A549 (cell line): Measurements from ENCODE around the gene PZP. TPM values are rescaled to one million over a fixed set of nuclear protein-coding genes. Genes with fewer than 3 reads are reported as not detected.

Experiments
- ATAC-seq, 2 experiments: fragments of 200-7000 bp in 1 of 2; fragments of >200 bp in 1 of 2; cut with Nextera tagmentation in 1 of 2; cut with Tn5 transposase in 1 of 2; 3 replicates each; pipeline versions ENCODE4 v1.8.0 to v1.9.1; 2018 to 2020; ENCODE audit warnings: mild to moderate bottlenecking in 1 of 2, moderate library complexity in 1 of 2
- CTCF ChIA-PET: fragments of 300-600 bp; sonication (Branson Sonifier 250); formaldehyde crosslinking; extraction: SDS; loops from one replicate; lab custom pipeline; 2021; ENCODE audit warnings: antibody characterized with exemption, inconsistent platforms; lab: Yijun Ruan, JAX
- POLR2A ChIA-PET: fragments of 350-600 bp; formaldehyde crosslinking; extraction: SDS; loops from one replicate; lab custom pipeline; 2021; ENCODE audit warnings: antibody characterized with exemption, inconsistent platforms; lab: Yijun Ruan, JAX
- DNase-seq, 2 experiments: peaks; one replicate each; pipeline versions ENCODE4 v3.0.0 to v3.0.0-alpha.2; 2011 to 2016; ENCODE audit warnings: low read depth in 1 of 2, low spot score in 1 of 2
- FAIRE-seq: peaks from 2 replicates; lab custom pipeline; 2011; peaks lifted over from hg19 to GRCh38; lab: Jason Lieb, UNC
- H3K27ac ChIP-seq, 2 experiments: fragments of >200 bp; sonication (Bioruptor Twin); formaldehyde crosslinking; 3 replicates each; pipeline ENCODE4 v1.5.1; 2016 to 2017
- H3K4me1 ChIP-seq: fragments of >200 bp; sonication (Bioruptor Twin); formaldehyde crosslinking; 3 replicates; pipeline ENCODE4 v1.6.1; 2016
- H3K4me2 ChIP-seq: fragments of >200 bp; sonication (Bioruptor Twin); formaldehyde crosslinking; 3 replicates; pipeline ENCODE4 v1.6.1; 2016
- H3K4me3 ChIP-seq: fragments of >200 bp; sonication (Bioruptor Twin); formaldehyde crosslinking; 3 replicates; pipeline ENCODE4 v1.5.1; 2016
- H3K9me3 ChIP-seq: fragments of >200 bp; sonication (Bioruptor Twin); formaldehyde crosslinking; 3 replicates; pipeline ENCODE4 v1.6.1; 2016
- CEBPB ChIP-seq, 2 experiments: fragments of >200 bp in 1 of 2; sonication (Bioruptor Twin) in 1 of 2; formaldehyde crosslinking in 1 of 2; IDR thresholded peaks; 2 replicates each; pipeline ENCODE4 v1.6.1; 2012 to 2016
- CHD2 ChIP-seq: fragments of 150-350 bp; IDR thresholded peaks from 2 replicates; pipeline ENCODE4 v1.6.1; 2014; ENCODE audit warnings: low read length; ENCODE audit not compliant: partially characterized antibody
- CTCF ChIP-seq: fragments of >200 bp; sonication (Bioruptor Twin); formaldehyde crosslinking; IDR thresholded peaks from 3 replicates; pipeline ENCODE4 v1.5.1; 2016
- ELK1 ChIP-seq: fragments of 150-350 bp; IDR thresholded peaks from 2 replicates; pipeline ENCODE4 v1.6.1; 2014; ENCODE audit warnings: low read depth, mild to moderate bottlenecking, low read length
- EP300 ChIP-seq, 2 experiments: fragments of >200 bp; sonication (Bioruptor Twin); formaldehyde crosslinking; IDR thresholded peaks; 2 replicates in 1 of 2; 3 replicates in 1 of 2; pipeline ENCODE4 v1.6.1; 2016 to 2017
- ESRRA ChIP-seq: fragments of 150-350 bp; IDR thresholded peaks from 2 replicates; pipeline ENCODE4 v1.6.1; 2014; ENCODE audit warnings: mild to moderate bottlenecking, low read length, borderline replicate concordance
- FOXS1 ChIP-seq: fragments of 250-450 bp; sonication (Bioruptor Pico); IDR thresholded peaks from 2 replicates; pipeline ENCODE4 v1.5.0; 2020; ENCODE audit warnings: mild to moderate bottlenecking, moderate library complexity
- GATA3 ChIP-seq: IDR thresholded peaks from 2 replicates; pipeline ENCODE4 v1.6.1; 2012; ENCODE audit warnings: borderline replicate concordance
- HES2 ChIP-seq: fragments of >200 bp; sonication (Bioruptor Twin); formaldehyde crosslinking; IDR thresholded peaks from 2 replicates; pipeline ENCODE4 v1.6.1; 2016
- HOXA7 ChIP-seq: fragments of 250-450 bp; sonication (Bioruptor Pico); IDR thresholded peaks from 2 replicates; pipeline ENCODE4 v1.5.0; 2020; ENCODE audit warnings: mild to moderate bottlenecking, moderate library complexity
- HOXB13 ChIP-seq: fragments of 250-450 bp; sonication (Bioruptor Pico); IDR thresholded peaks from 2 replicates; pipeline ENCODE4 v1.5.0; 2020; ENCODE audit warnings: low read depth, mild to moderate bottlenecking, moderate library complexity
- HOXB5 ChIP-seq: fragments of 250-450 bp; sonication (Bioruptor Pico); IDR thresholded peaks from 2 replicates; pipeline ENCODE4 v1.5.0; 2020; ENCODE audit warnings: mild to moderate bottlenecking, moderate library complexity
- JUNB ChIP-seq: fragments of >200 bp; sonication (Bioruptor Twin); formaldehyde crosslinking; IDR thresholded peaks from 2 replicates; pipeline ENCODE4 v1.6.1; 2016
- MYC ChIP-seq: IDR thresholded peaks from 2 replicates; pipeline ENCODE4 v1.6.1; 2012; ENCODE audit warnings: mild to moderate bottlenecking, inconsistent platforms, low read length, improper control_type of control experiment, borderline replicate concordance
- NPAS2 ChIP-seq: fragments of 250-450 bp; sonication (Bioruptor Pico); IDR thresholded peaks from 2 replicates; pipeline ENCODE4 v1.8.0; 2022; ENCODE audit warnings: mild to moderate bottlenecking, moderate library complexity, borderline replicate concordance
- PHF8 ChIP-seq: fragments of 200-600 bp; sonication (generic); IDR thresholded peaks from 2 replicates; pipeline ENCODE4 v1.6.1; 2016; ENCODE audit warnings: low read depth, mild to moderate bottlenecking, antibody characterized with exemption, moderate library complexity, borderline replicate concordance
- RAD21 ChIP-seq, 2 experiments: fragments of >200 bp in 1 of 2; sonication (Bioruptor Twin) in 1 of 2; formaldehyde crosslinking in 1 of 2; IDR thresholded peaks in 1 of 2; conservative IDR thresholded peaks in 1 of 2; 2 replicates in 1 of 2; 3 replicates in 1 of 2; pipeline ENCODE4 v1.6.1; 2012 to 2018; ENCODE audit warnings: inconsistent platforms in 1 of 2
- SMC3 ChIP-seq: fragments of >200 bp; sonication (Bioruptor Twin); formaldehyde crosslinking; IDR thresholded peaks from 3 replicates; pipeline ENCODE4 v1.6.1; 2018; ENCODE audit warnings: inconsistent platforms
- TFCP2L1 ChIP-seq: fragments of 250-450 bp; sonication (Bioruptor Pico); IDR thresholded peaks from 2 replicates; pipeline ENCODE4 v1.5.0; 2021; ENCODE audit warnings: mild to moderate bottlenecking
- TP53 ChIP-seq: fragments of 250-450 bp; sonication (Bioruptor Pico); IDR thresholded peaks from 2 replicates; pipeline ENCODE4 v1.5.0; 2021; ENCODE audit warnings: mild to moderate bottlenecking, moderate library complexity
- ZC3H11A ChIP-seq: fragments of 450-650 bp; IDR thresholded peaks from 2 replicates; pipeline ENCODE4 v1.6.1; 2014; ENCODE audit warnings: antibody characterized with exemption, mild to moderate bottlenecking
- WGBS: methylation state at CpG from one replicate; pipeline ENCODE4 v1.1.6; 2017; ENCODE audit errors: missing lambda C conversion rate; 5-methylcytosine and 5-hydroxymethylcytosine counted together
- polyA plus RNA-seq, 4 experiments: library from polyadenylated mRNA; depleted of rRNA in 3 of 4; stranded (reverse); fragments of >200 nt; fragmentation: RNase III in 1 of 4; extraction: RNeasy Plus Mini Kit Qiagen cat#74134 plus additional on column Dnase treatment in 1 of 4; gene quantifications; 2 replicates in 3 of 4; 3 replicates in 1 of 4; pipeline ENCODE4 v1.2.3, GENCODE V29; 2011 to 2017
- TF ChIP-seq, protein P1 (sequence below): IDR thresholded peaks from 2 replicates; pipeline ENCODE4 v1.6.1; 2012
- TF ChIP-seq, protein P2 (sequence below): fragments of 250-450 bp; sonication (Bioruptor Pico); IDR thresholded peaks from 2 replicates; pipeline ENCODE4 v1.5.0; 2020; ENCODE audit warnings: low read depth, mild to moderate bottlenecking, moderate library complexity
- TF ChIP-seq, protein P3 (sequence below): fragments of 200-600 bp; sonication (generic); IDR thresholded peaks from 2 replicates; pipeline ENCODE4 v1.6.1; 2016; ENCODE audit warnings: antibody characterized with exemption, mild to moderate bottlenecking, moderate library complexity

PZP gene
- polyA plus RNA-seq, 2 of the 4 experiments (the other 2 are of a cell fraction) = not detected

DNA sequence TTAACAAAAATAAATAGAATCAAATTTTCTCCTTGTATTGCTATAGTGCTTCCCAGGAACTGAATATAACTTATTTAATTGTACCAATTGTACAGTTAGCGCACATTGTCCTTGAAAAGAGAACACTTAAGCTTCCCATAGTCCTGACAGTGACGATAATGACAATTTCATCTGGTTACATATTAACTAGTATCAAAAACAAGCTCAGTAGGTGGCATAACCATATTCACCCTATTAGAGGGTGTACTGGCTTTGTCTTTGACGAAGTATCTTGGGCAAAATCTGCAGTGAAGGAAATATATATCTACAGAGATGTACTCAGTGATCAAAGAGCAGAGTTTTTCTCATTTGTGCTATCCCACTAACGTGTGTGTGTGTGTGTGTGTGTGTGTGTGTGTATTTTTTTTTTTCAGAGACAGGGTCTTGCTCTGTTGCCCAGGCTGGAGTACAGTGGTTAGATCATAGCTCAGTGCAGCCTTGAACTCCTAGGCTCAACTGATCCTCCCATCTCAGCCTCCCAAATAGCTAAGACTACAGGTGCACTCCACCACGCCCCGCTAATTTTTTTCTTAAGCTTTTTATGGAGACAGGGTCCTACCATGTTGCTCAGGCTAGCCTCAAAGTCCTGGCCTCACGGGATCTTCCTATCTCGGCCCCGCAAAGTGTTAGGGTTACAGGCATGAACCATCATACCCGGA lies 87.6 kb downstream of the PZP start:
- DNase-seq (no peak), ATAC-seq (no peak), FAIRE-seq (no peak)
- CTCF ChIA-PET = interaction anchor here (0.6 kb wide), 1 partner anchor 171 kb away, joined by 3 read pairs; the partner anchor contains the start of gene M6PR
- no peak for TF ChIP-seq ELK1
- TF ChIP-seq PHF8 = no peak
- no peak for TF ChIP-seq JUNB
- TF ChIP-seq, protein P1, sequence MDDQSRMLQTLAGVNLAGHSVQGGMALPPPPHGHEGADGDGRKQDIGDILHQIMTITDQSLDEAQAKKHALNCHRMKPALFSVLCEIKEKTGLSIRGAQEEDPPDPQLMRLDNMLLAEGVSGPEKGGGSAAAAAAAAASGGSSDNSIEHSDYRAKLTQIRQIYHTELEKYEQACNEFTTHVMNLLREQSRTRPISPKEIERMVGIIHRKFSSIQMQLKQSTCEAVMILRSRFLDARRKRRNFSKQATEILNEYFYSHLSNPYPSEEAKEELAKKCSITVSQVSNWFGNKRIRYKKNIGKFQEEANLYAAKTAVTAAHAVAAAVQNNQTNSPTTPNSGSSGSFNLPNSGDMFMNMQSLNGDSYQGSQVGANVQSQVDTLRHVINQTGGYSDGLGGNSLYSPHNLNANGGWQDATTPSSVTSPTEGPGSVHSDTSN = no peak
- TF ChIP-seq GATA3 = no peak
- no peak for TF ChIP-seq NPAS2
- no peak for TF ChIP-seq RAD21 (conservative IDR thresholded peaks at IDR 0.05 in 1 of 2, IDR thresholded peaks at IDR 0.05 in 1 of 2)
- no peak for TF ChIP-seq HOXB13 (CRISPR knock-in tag)
- no peak for TF ChIP-seq EP300 (IDR thresholded peaks at IDR 0.05)
- no peak for TF ChIP-seq HOXA7 (CRISPR knock-in tag)
- no peak for TF ChIP-seq CHD2
- no peak for TF ChIP-seq FOXS1
- no peak for TF ChIP-seq MYC
- no peak for TF ChIP-seq CTCF
- TF ChIP-seq ZC3H11A = no peak
- no peak for TF ChIP-seq TFCP2L1 (CRISPR knock-in tag)
- no peak for TF ChIP-seq ESRRA
- POLR2A ChIA-PET = no interaction called here
- H3K9me3 ChIP-seq = no peaks in the 10 kb centered on the region
- H3K4me3 ChIP-seq = no peak overlapping the region
- WGBS = 31% methylated on average over 10 of the region's 10 CpGs
- no peak overlapping the region for H3K4me2 ChIP-seq
- no peak overlapping the region for H3K27ac ChIP-seq
- H3K4me1 ChIP-seq = no peaks in the 10 kb centered on the region

DNA sequence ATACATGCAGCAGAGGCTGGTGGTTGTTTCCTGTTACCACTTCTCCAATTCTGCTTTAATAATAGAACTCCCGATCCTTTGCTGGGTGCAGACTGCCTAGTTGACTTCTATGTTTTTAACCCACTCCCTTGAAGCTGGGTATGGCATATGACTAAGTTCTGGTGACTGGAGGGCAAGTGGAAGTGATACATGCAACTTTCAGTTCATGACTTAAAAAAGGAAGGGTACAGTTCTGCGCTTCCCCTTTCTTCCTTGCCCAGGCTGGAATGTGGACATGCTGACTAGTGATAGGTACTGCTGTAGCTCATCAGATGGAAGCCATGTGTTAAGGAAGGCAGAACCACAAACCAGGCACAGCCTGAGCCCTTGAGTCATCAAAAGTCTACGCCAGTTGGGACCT lies 90.0 kb downstream of the PZP start:
- Histone ChIP-seq H3K4me3 (no peak overlapping the region), H3K9me3 (no peaks in the 10 kb centered on the region), H3K4me2 (no peak overlapping the region), H3K4me1 (no peaks in the 10 kb centered on the region), H3K27ac (no peak overlapping the region)
- no peak for ATAC-seq
- TF ChIP-seq CEBPB (IDR thresholded peaks at IDR 0.05) (no peak), CHD2 (no peak), HOXB5 (CRISPR knock-in tag) (no peak), TP53 (no peak), HOXB13 (CRISPR knock-in tag) (no peak), EP300 (IDR thresholded peaks at IDR 0.05) (no peak), HES2 (no peak), RAD21 (conservative IDR thresholded peaks at IDR 0.05 in 1 of 2, IDR thresholded peaks at IDR 0.05 in 1 of 2) (no peak), PHF8 (no peak), SMC3 (no peak), HOXA7 (CRISPR knock-in tag) (no peak)
- TF ChIP-seq, protein P2, sequence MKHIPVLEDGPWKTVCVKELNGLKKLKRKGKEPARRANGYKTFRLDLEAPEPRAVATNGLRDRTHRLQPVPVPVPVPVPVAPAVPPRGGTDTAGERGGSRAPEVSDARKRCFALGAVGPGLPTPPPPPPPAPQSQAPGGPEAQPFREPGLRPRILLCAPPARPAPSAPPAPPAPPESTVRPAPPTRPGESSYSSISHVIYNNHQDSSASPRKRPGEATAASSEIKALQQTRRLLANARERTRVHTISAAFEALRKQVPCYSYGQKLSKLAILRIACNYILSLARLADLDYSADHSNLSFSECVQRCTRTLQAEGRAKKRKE = no peak
- TF ChIP-seq, protein P3, sequence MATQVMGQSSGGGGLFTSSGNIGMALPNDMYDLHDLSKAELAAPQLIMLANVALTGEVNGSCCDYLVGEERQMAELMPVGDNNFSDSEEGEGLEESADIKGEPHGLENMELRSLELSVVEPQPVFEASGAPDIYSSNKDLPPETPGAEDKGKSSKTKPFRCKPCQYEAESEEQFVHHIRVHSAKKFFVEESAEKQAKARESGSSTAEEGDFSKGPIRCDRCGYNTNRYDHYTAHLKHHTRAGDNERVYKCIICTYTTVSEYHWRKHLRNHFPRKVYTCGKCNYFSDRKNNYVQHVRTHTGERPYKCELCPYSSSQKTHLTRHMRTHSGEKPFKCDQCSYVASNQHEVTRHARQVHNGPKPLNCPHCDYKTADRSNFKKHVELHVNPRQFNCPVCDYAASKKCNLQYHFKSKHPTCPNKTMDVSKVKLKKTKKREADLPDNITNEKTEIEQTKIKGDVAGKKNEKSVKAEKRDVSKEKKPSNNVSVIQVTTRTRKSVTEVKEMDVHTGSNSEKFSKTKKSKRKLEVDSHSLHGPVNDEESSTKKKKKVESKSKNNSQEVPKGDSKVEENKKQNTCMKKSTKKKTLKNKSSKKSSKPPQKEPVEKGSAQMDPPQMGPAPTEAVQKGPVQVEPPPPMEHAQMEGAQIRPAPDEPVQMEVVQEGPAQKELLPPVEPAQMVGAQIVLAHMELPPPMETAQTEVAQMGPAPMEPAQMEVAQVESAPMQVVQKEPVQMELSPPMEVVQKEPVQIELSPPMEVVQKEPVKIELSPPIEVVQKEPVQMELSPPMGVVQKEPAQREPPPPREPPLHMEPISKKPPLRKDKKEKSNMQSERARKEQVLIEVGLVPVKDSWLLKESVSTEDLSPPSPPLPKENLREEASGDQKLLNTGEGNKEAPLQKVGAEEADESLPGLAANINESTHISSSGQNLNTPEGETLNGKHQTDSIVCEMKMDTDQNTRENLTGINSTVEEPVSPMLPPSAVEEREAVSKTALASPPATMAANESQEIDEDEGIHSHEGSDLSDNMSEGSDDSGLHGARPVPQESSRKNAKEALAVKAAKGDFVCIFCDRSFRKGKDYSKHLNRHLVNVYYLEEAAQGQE = no peak
- FAIRE-seq = no peak
- ChIA-PET CTCF (interaction anchor here (1.2 kb wide), 1 partner anchor 9 kb away, joined by 3 read pairs; no protein-coding TSS in a partner anchor), POLR2A (no interaction called here)
- DNase-seq = no peak
- WGBS = 14% methylated on average over 3 of the region's 3 CpGs
